ENCODE data around the gene ADTRP.

DNA sequence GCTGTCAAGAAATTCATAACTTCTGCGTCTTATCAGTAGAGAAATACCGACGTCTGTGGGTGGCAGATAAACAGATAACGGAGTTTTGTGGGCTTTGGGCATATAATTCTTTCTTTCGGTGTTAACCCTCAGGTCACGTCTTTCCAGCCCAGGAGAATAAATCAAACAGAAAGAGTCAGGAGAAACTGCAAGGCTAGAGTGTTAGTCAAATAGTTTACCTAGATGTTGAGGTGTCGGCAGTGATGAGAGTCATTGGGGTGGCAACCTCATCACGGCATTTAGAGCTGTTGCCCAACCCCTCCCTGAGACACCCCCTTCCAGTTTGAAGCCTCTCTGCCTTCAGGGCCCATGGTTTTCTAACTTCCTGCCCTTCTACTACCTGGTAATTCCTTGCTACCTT is 49.5 kb downstream of the ADTRP start:
- TF ChIP-seq, protein P1, sequence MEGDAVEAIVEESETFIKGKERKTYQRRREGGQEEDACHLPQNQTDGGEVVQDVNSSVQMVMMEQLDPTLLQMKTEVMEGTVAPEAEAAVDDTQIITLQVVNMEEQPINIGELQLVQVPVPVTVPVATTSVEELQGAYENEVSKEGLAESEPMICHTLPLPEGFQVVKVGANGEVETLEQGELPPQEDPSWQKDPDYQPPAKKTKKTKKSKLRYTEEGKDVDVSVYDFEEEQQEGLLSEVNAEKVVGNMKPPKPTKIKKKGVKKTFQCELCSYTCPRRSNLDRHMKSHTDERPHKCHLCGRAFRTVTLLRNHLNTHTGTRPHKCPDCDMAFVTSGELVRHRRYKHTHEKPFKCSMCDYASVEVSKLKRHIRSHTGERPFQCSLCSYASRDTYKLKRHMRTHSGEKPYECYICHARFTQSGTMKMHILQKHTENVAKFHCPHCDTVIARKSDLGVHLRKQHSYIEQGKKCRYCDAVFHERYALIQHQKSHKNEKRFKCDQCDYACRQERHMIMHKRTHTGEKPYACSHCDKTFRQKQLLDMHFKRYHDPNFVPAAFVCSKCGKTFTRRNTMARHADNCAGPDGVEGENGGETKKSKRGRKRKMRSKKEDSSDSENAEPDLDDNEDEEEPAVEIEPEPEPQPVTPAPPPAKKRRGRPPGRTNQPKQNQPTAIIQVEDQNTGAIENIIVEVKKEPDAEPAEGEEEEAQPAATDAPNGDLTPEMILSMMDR (IDR thresholded peaks at IDR 0.05; ENCODE audit: insufficient read depth, low read depth, low read length), result no peak
- TF ChIP-seq EZH2 (IDR thresholded peaks at IDR 0.05; ENCODE audit: insufficient read depth, low read length), result no peak

Data from astrocyte (in vitro differentiated cells and primary cell).